NCI-H1694 treated with DMSO at 0.1 percent for 48 hours (cell line): ENCODE results near the gene PTTG2.

ENCODE experiments used
- DNase-seq: peaks from one replicate; lab custom pipeline; 2025; lab: John Stamatoyannopoulos, UW

Gene PTTG2

DNA sequence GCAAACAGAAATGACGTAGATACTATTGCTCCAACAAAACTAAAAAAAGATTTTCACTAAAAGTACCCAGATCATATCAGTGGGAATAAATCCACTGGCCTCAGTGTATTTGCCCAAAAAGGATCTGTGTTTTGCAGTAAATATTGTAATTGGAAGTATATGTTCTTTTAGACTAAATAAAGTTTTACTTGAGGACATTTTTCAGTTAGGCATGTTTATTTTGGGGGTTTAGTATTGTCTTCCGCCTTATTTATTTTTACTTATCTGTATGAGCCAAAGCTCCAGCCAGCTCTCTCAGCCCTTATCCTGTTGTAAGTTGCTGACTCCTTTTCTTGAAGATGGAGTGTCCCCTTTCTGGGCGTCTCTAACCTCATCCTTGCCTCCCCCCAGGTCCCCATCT, 49.8 kb downstream of the PTTG2 start:
- no peak for DNase-seq
